ENCODE results near the gene SEC24D.

Gene SEC24D

GRCh38 chr4:118839221-118839927 lies 3.4 kb upstream of the SEC24D start:
- no peak for TF ChIP-seq CTCF (IDR thresholded peaks at IDR 0.05; ENCODE audit: low read depth, low read length, missing control alignments)
- Histone ChIP-seq H3K27me3 (replicated peaks) (no peaks in the 10 kb centered on the region), H3K4me3 (ENCODE audit: low read depth, low read length) (no peak overlapping the region), H3K27ac (no peak overlapping the region), H3K36me3 (replicated peaks) (peaks cover 2% of the 10 kb centered on the region)
- in situ Hi-C loops (cut with HindIII; ENCODE audit: low pct_ligation_motif_present, low sequenced_read_pairs): no loop called here
- no peak for DNase-seq

- Histone ChIP-seq H3K27ac (no peak overlapping the region), H3K4me3 (ENCODE audit: low read depth, low read length) (peak overlapping the region; percentile 92), H3K36me3 (replicated peaks) (peaks cover 17% of the 10 kb centered on the region), H3K27me3 (replicated peaks) (no peaks in the 10 kb centered on the region)
- in situ Hi-C loops (cut with HindIII; ENCODE audit: low pct_ligation_motif_present, low sequenced_read_pairs): no loop called here
- no peak for TF ChIP-seq CTCF (IDR thresholded peaks at IDR 0.05; ENCODE audit: low read depth, low read length, missing control alignments)
- DNase-seq: no peak
Observed at GRCh38 chr4:118837121-118837507, 1.2 kb upstream of the SEC24D start.

- in situ Hi-C loops (cut with HindIII; ENCODE audit: low pct_ligation_motif_present, low sequenced_read_pairs): no loop called here
Observed at GRCh38 chr4:118836301-118837120, 585 bp upstream of the SEC24D start.

GRCh38 chr4:118834960-118835569 lies 861 bp downstream of the SEC24D start:
- no peak for TF ChIP-seq CTCF (IDR thresholded peaks at IDR 0.05; ENCODE audit: low read depth, low read length, missing control alignments)
- in situ Hi-C loops (cut with HindIII; ENCODE audit: low pct_ligation_motif_present, low sequenced_read_pairs): no loop called here

More at GRCh38 chr4:118836301-118837120, 585 bp upstream of the SEC24D start:
- no peak for TF ChIP-seq CTCF (IDR thresholded peaks at IDR 0.05; ENCODE audit: low read depth, low read length, missing control alignments)
- Histone ChIP-seq H3K36me3 (replicated peaks) (peaks cover 23% of the 10 kb centered on the region), H3K4me3 (ENCODE audit: low read depth, low read length) (peak overlapping the region; percentile 92), H3K27me3 (replicated peaks) (no peaks in the 10 kb centered on the region), H3K27ac (peak overlapping the region; percentile 97)
- peak; percentile 67 for DNase-seq

GRCh38 chr4:118834070-118834469 lies 1.9 kb downstream of the SEC24D start:
- peaks cover 45% of the 10 kb centered on the region for H3K36me3 ChIP-seq (replicated peaks)
- no peak for DNase-seq
- peak overlapping the region; percentile 92 for H3K4me3 ChIP-seq (ENCODE audit: low read depth, low read length)
- in situ Hi-C loops (cut with HindIII; ENCODE audit: low pct_ligation_motif_present, low sequenced_read_pairs): no loop called here
- TF ChIP-seq CTCF (IDR thresholded peaks at IDR 0.05; ENCODE audit: low read depth, low read length, missing control alignments): no peak
- H3K27me3 ChIP-seq (replicated peaks): no peaks in the 10 kb centered on the region
- H3K27ac ChIP-seq: peak overlapping the region; percentile 97

More at GRCh38 chr4:118834960-118835569, 861 bp downstream of the SEC24D start:
- Histone ChIP-seq H3K27me3 (replicated peaks) (no peaks in the 10 kb centered on the region), H3K36me3 (replicated peaks) (peaks cover 35% of the 10 kb centered on the region), H3K4me3 (ENCODE audit: low read depth, low read length) (peak overlapping the region; percentile 92), H3K27ac (peak overlapping the region; percentile 97)
- peak; percentile 90 for DNase-seq

All from brain microvascular endothelial cell (primary cell).